Hypothalamus (tissue), 51 donors: Measurements from ENCODE around the gene SCNN1G.

Experiments used
- DNase-seq, 51 donors: peaks; one replicate each; lab custom pipeline; 2025; lab: John Stamatoyannopoulos, UW

The SCNN1G gene

GRCh38 chr16:23152386-23153178 is 30.0 kb upstream of the SCNN1G start:
- no peak for DNase-seq

GRCh38 chr16:23155445-23156049 is 27.0 kb upstream of the SCNN1G start:
- peak in 1 of 51 donors; percentile 16 for DNase-seq

DNA sequence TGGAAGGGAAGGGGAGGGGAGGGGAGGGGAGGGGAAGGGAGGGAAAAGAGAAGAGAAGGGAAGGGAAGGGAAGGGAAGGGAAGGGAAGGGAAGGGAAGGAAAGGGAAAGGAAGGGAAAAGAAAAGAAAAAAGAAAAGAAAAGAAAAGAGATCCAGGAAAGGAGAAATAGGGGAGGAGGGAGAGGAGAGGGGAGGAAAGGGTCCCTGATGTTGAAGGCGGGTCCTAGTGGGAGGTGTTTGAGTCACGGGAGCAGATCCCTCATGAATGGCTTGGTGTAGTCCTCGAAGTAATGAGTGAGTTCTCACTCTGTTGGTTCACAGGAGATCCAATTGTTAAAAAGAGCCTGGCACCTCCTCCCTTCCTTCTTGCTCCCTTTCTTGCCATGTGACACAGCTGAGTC is 26.4 kb upstream of the SCNN1G start:
- no peak for DNase-seq

GRCh38 chr16:23156946-23157460 is 25.5 kb upstream of the SCNN1G start:
- DNase-seq = no peak

GRCh38 chr16:23158114-23158513 is 24.4 kb upstream of the SCNN1G start:
- DNase-seq = no peak

- DNase-seq = no peak
Observed at GRCh38 chr16:23160082-23160481, 22.5 kb upstream of the SCNN1G start.

DNA sequence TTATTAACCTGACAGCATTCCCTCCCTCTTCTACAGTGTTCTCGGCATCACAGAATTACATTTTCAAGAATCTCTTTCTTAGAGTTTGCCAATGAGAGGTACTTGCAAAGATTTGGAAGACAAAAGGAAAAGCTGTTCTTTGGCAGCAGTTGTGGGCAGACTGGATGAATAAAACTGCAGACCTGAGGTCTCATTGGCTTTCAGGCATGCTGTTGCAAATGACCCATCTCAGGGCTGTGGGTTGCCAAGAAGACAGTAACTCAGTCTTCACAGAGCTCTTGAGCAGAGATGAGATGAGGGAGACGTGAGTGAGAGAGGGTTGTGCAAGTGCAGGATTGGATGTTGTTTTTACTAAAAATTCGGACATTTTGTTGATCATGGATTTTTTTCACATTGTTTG is 22.0 kb upstream of the SCNN1G start:
- no peak for DNase-seq

DNA sequence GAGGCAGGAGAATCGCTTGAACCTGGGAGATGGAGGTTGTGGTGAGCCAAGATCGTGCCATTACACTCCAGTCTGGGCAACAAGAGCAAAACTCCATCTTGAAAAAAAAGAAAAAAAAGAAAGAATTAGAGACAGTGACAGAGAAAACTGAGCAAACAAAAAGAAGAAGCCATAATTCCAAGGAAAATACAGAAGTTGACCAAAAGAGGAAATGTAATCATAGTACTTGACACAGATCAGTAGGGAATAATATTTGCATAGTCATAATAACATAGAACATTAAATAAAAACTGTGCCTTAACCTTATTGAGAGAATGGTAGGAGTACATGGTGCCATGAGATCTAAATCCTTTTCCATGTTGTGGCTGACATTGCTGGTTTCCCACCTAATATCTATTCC is 18.6 kb upstream of the SCNN1G start:
- DNase-seq = no peak

DNA sequence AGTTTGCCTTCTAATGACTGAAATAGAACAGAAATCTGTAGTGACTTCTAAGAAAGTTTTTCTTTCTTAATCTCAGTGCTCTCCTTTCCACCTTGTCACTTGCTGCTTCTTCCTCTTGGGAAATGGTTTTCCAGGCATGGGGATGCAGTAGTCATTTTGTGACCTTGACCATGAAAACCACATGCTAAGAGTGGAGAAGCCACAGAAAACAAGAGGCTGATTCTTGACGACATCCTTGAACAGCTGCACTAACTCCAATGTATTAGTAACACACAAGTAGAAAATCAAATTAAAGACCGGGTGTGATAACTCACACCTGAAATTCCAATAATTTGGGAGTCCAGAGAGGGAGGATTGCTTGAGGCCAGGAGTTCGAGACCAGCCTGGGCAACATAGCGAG is 17.8 kb upstream of the SCNN1G start:
- no peak for DNase-seq

- DNase-seq = no peak
Observed at GRCh38 chr16:23172583-23172982, 10.0 kb upstream of the SCNN1G start.

DNA sequence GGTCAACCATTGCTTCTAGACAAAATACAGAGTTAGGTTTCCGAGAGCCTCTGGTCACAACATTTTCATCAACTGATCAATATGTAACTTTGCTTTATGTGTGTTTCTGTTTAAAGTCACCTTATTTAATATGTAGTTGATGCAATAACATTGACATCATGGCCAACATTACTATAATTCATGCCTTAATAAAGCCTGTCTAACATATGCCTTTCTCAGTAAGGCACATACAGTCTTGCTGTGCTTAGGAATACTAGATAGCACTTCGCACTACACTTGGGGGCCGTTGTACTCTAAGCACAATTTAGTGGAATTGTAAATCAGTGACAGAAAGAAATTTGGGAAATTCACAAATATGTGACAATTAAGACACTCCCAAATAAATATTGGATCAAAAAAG is 9.6 kb upstream of the SCNN1G start:
- DNase-seq = no peak

- DNase-seq = no peak
Observed at GRCh38 chr16:23174622-23175021, 7.9 kb upstream of the SCNN1G start.

DNA sequence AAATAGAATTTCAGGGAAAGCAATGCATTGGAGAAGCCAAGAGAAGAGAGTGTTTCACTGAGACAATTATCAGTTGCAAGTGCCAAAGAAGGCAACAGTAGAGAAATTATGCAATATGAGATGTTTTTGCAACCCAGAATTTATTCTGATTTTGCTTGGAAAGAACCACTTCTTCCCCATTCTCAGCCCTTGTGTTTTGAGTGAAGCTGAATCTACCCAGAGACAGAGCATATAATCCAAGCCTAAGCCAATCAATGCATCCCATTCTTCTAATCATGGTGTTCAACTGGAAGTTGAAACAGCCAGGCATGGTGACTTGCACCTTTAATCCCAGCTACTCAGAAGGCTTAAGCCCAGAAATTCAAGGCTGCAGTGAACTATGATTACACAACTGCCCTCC is 6.9 kb upstream of the SCNN1G start:
- no peak for DNase-seq

GRCh38 chr16:23181506-23181905 is 1.0 kb upstream of the SCNN1G start:
- DNase-seq = no peak

DNA sequence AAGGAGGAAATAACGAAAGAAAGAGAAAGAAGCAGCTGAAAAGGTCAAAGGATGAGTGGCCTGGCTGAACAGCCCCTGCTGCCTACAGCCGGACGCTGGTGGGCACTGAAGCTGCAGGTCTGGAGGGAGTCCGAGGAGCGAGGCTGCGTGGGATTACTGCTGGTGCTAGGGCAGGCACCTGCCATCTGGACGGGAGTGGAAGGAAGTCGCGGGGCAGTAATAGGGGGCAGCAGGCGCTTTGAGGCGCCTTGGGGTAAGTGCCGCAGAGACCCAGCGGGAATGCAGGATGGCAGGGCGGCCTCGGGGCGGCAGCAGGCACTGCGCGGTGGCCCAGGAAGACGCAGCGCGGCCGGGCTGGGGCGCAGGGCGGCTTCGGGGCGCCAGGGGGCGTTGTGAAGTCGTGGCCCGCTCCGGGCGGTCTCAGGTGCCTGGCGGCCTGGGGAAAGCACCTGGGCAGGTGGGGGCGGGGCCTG is 303 bp upstream of the SCNN1G start:
- DNase-seq = peak in 47 of 51 donors; percentile 3 to 84 (median 37)

DNA sequence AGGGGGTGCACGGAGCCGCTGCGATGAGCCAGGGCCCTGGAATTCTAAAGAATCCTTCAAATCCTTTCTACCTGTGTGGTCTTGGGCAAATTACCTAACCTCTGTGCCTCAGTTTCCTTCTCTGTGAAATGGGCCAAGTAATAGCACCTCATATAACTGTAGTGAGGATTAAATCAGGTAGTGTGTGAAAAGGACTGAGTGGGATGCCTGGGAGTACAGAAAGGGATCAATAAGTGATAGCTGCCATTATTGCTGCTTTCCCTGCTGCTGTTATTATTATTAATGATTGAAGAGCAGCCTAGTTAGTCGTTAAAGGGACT is 958 bp downstream of the SCNN1G start:
- no peak for DNase-seq

- DNase-seq = no peak
Observed at GRCh38 chr16:23185656-23186055, 3.1 kb downstream of the SCNN1G start.

DNA sequence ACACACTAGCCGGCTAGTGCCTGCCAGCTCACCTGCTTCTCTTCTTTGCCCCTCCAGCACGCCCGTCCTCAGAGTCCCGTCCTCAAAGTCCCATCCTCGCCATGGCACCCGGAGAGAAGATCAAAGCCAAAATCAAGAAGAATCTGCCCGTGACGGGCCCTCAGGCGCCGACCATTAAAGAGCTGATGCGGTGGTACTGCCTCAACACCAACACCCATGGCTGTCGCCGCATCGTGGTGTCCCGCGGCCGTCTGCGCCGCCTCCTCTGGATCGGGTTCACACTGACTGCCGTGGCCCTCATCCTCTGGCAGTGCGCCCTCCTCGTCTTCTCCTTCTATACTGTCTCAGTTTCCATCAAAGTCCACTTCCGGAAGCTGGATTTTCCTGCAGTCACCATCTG is 3.6 kb downstream of the SCNN1G start:
- no peak for DNase-seq

- DNase-seq = no peak
Observed at GRCh38 chr16:23187341-23187740, 4.8 kb downstream of the SCNN1G start.

- DNase-seq = no peak
Observed at GRCh38 chr16:23188911-23189310, 6.4 kb downstream of the SCNN1G start.

DNA sequence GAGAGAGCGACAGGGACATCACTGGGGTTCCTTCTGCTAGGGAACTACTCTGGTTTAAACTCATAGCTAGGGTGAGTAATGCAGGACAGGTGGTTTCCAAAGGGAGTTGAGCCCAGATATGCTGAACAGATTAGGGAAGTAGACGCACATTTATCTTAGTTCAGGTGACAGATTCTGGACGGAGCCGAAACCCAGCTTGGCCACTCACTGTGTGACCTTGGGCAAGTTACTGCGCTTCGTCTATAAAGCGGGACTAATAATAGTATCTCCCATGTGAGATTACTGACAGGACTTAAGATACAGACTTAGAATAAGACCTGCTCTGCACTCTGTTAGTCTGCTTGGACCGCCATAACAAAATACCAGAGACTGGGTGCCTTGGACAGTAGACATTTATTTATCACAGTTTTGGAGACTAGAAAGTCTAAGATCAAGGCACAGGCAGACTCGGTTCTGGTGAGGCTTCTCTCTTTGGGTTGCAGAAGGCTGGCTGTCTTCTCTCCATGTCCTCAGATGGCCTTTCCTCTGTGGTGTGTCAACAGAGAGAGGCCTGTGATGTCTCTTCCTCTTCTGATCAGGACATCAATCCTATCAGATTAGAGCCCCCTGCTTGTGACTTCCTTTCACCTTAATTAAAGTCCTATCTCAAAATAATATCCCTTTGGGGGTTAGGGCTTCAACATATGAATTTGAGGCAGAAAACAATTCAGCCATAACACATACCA is 12.1 kb downstream of the SCNN1G start:
- DNase-seq = no peak
